ENCODE results near the gene TEAD1. TPM values are rescaled to one million over a fixed set of nuclear protein-coding genes. Genes with fewer than 3 reads are reported as not detected.

Gene TEAD1
- total RNA-seq, 8 experiments from 2014 or later, result 18.0 to 125 (median 40.2) TPM

GRCh38 chr11:12671370-12671769 lies 2.9 kb upstream of the TEAD1 start:
- H3K27ac ChIP-seq, result no peak overlapping the region
- H3K4me3 ChIP-seq, result no peak overlapping the region
- 68 to 100% (median 88%) methylated on average over 1 to 6 of the region's 6 CpGs; no CpG with 5 or more reads in 1 of the 10 experiments for WGBS, 10 experiments
- H3K4me1 ChIP-seq (replicated peaks in 1 of 2), result no peaks in the 10 kb centered on the region
- in situ Hi-C loops (cut with MboI; ENCODE audit: low pct_unique_long_range_greater_than_20kb in 2 of 9, low sequenced_read_pairs in 9 of 9, unreplicated experiment in 9 of 9), result loop anchor here in 1 of 9 experiments (25.0 kb wide), 1 partner anchor 284 kb away; the partner anchor contains the start of gene PARVA
- ATAC-seq (replicated peaks in 6 of 8), result no peak

DNA sequence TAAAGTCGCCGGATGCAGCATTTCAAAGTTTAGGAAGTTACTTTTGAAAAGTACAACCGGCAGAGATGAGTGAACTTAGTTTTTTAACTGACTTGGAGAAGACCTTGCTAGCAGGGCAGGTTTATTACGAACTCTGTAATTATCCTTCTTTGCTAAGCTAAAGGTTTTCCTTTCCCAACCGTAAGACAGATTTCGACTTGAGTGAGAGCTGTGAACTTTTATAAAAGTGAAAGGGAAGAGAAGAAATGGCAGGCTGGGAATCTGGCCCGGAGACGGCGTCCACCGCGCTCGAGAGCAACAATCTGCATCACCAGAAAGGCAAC lies 659 bp upstream of the TEAD1 start:
- Histone ChIP-seq H3K4me3 (peak overlapping the region; percentile 67 to 97 (median 82)), H3K27ac (peak overlapping the region in 1 of 2 donors; percentile 37), H3K4me1 (replicated peaks in 1 of 2) (peaks cover 5 to 14% of the 10 kb centered on the region in 2 donors)
- WGBS, 10 experiments, result 3 to 66% (median 14%) methylated on average over 3 to 11 of the region's 12 CpGs
- peak in 5 of 8 experiments; percentile 8 to 24 (median 16) for ATAC-seq (replicated peaks in 6 of 8)
- in situ Hi-C loops (cut with MboI; ENCODE audit: low pct_unique_long_range_greater_than_20kb in 2 of 9, low sequenced_read_pairs in 9 of 9, unreplicated experiment in 9 of 9), result loop anchor here in 1 of 9 experiments (25.0 kb wide), 1 partner anchor 286 kb away; the partner anchor contains the start of gene PARVA

GRCh38 chr11:12674571-12674935 lies 332 bp downstream of the TEAD1 start:
- H3K4me3 ChIP-seq, result peak overlapping the region; percentile 67 to 97 (median 82)
- in situ Hi-C loops (cut with MboI; ENCODE audit: low pct_unique_long_range_greater_than_20kb in 2 of 9, low sequenced_read_pairs in 9 of 9, unreplicated experiment in 9 of 9), result loop anchor here in 1 of 9 experiments (25.0 kb wide), 1 partner anchor 287 kb away; the partner anchor contains the start of gene PARVA
- H3K27ac ChIP-seq, result peak overlapping the region; percentile 52 to 58
- whole genome bisulfite sequencing, 10 experiments, result no CpG with 5 or more reads among the region's 46 CpGs
- peak; percentile 38 to 67 (median 58) for ATAC-seq (replicated peaks in 6 of 8)
- peaks cover 14 to 21% of the 10 kb centered on the region in 2 donors for H3K4me1 ChIP-seq (replicated peaks in 1 of 2)

GRCh38 chr11:12674936-12675696 lies 895 bp downstream of the TEAD1 start:
- H3K27ac ChIP-seq, result peak overlapping the region in 1 of 2 donors; percentile 58
- ATAC-seq (replicated peaks in 6 of 8), result peak; percentile 2 to 30 (median 20)

GRCh38 chr11:12675951-12676711 lies 1.9 kb downstream of the TEAD1 start:
- 0 to 24% (median 0%) methylated on average over 1 to 8 of the region's 11 CpGs for WGBS, 10 experiments
- no peak for ATAC-seq (replicated peaks in 6 of 8)
- Histone ChIP-seq H3K4me1 (replicated peaks in 1 of 2) (peaks cover 21 to 35% of the 10 kb centered on the region in 2 donors), H3K27ac (no peak overlapping the region), H3K4me3 (peak overlapping the region; percentile 67 to 97 (median 82))
- in situ Hi-C loops (cut with MboI; ENCODE audit: low pct_unique_long_range_greater_than_20kb in 2 of 9, low sequenced_read_pairs in 9 of 9, unreplicated experiment in 9 of 9), result loop anchor here in 4 of 9 experiments (25.0 kb wide), 2 partner anchors 186 to 211 kb away; no protein-coding TSS in a partner anchor

More at GRCh38 chr11:12674936-12675696, 895 bp downstream of the TEAD1 start:
- in situ Hi-C loops (cut with MboI; ENCODE audit: low pct_unique_long_range_greater_than_20kb in 2 of 9, low sequenced_read_pairs in 9 of 9, unreplicated experiment in 9 of 9), result loop anchor here in 4 of 9 experiments (25.0 kb wide), 3 partner anchors 187 to 288 kb away; partner anchors contain the start of gene PARVA (in 1 of the 4)
- H3K4me3 ChIP-seq, result peak overlapping the region; percentile 67 to 97 (median 82)
- 0 to 25% (median 0%) methylated on average over 2 to 11 of the region's 81 CpGs for WGBS, 10 experiments
- H3K4me1 ChIP-seq (replicated peaks in 1 of 2), result peaks cover 14 to 27% of the 10 kb centered on the region in 2 donors

DNA sequence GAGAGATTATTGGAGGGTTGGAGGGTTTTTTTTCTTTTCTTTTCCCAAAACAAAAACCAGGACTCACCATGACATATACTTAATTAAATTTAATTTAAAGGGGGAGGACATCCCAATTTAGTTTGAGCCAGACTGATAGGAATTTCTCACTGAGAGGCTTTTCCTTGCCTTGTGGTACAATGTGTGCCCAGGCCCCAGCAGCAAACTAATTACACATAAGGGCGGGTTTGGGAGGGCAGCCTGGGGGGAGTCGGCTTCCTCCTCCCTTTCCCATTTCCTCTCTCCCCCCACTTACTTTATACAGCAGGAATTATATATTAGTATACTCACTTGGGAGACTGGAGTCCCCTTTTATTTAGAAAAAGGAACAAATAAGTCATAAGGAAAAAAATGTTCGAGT lies 2.9 kb downstream of the TEAD1 start:
- 0 to 100% (median 15%) methylated on average over 1 to 2 of the region's 3 CpGs; no CpG with 5 or more reads in 4 of the 10 experiments for WGBS, 10 experiments
- H3K4me1 ChIP-seq (replicated peaks in 1 of 2), result peaks cover 31 to 42% of the 10 kb centered on the region in 2 donors
- ATAC-seq (replicated peaks in 6 of 8), result no peak
- no peak overlapping the region for H3K27ac ChIP-seq
- peak overlapping the region; percentile 67 to 97 (median 82) for H3K4me3 ChIP-seq
- in situ Hi-C loops (cut with MboI; ENCODE audit: low pct_unique_long_range_greater_than_20kb in 2 of 9, low sequenced_read_pairs in 9 of 9, unreplicated experiment in 9 of 9), result loop anchor here in 4 of 9 experiments (25.0 kb wide), 2 partner anchors 185 to 210 kb away; no protein-coding TSS in a partner anchor

GRCh38 chr11:12678092-12678491 lies 3.9 kb downstream of the TEAD1 start:
- H3K4me3 ChIP-seq, result peak overlapping the region in 2 of 5 donors; percentile 5 to 97
- WGBS, 10 experiments, result 0 to 77% (median 44%) methylated on average over 1 to 3 of the region's 3 CpGs; no CpG with 5 or more reads in 2 of the 10 experiments
- no peak for ATAC-seq (replicated peaks in 6 of 8)
- peaks cover 39 to 42% of the 10 kb centered on the region in 2 donors for H3K4me1 ChIP-seq (replicated peaks in 1 of 2)
- in situ Hi-C loops (cut with MboI; ENCODE audit: low pct_unique_long_range_greater_than_20kb in 2 of 9, low sequenced_read_pairs in 9 of 9, unreplicated experiment in 9 of 9), result loop anchor here in 4 of 9 experiments (25.0 kb wide), 2 partner anchors 184 to 209 kb away; no protein-coding TSS in a partner anchor
- no peak overlapping the region for H3K27ac ChIP-seq

GRCh38 chr11:12678991-12679390 lies 4.8 kb downstream of the TEAD1 start:
- no peak overlapping the region for H3K27ac ChIP-seq
- H3K4me1 ChIP-seq (replicated peaks in 1 of 2), result peaks cover 45 to 48% of the 10 kb centered on the region in 2 donors
- in situ Hi-C loops (cut with MboI; ENCODE audit: low pct_unique_long_range_greater_than_20kb in 2 of 9, low sequenced_read_pairs in 9 of 9, unreplicated experiment in 9 of 9), result loop anchor here in 4 of 9 experiments (25.0 kb wide), 2 partner anchors 183 to 208 kb away; no protein-coding TSS in a partner anchor
- H3K4me3 ChIP-seq, result no peak overlapping the region
- ATAC-seq (replicated peaks in 6 of 8), result no peak
- 0 to 74% (median 34%) methylated on average over 2 to 5 of the region's 5 CpGs; no CpG with 5 or more reads in 3 of the 10 experiments for WGBS, 10 experiments

- Histone ChIP-seq H3K4me3 (no peak overlapping the region), H3K4me1 (replicated peaks in 1 of 2) (peaks cover 48 to 53% of the 10 kb centered on the region in 2 donors), H3K27ac (no peak overlapping the region)
- in situ Hi-C loops (cut with MboI; ENCODE audit: low pct_unique_long_range_greater_than_20kb in 2 of 9, low sequenced_read_pairs in 9 of 9, unreplicated experiment in 9 of 9), result loop anchor here in 4 of 9 experiments (25.0 kb wide), 2 partner anchors 183 to 208 kb away; no protein-coding TSS in a partner anchor
- ATAC-seq (replicated peaks in 6 of 8), result peak in 1 of 8 experiments; percentile 3
These were observed 5.2 kb downstream of the TEAD1 start for GRCh38 chr11:12679471-12679870.

DNA sequence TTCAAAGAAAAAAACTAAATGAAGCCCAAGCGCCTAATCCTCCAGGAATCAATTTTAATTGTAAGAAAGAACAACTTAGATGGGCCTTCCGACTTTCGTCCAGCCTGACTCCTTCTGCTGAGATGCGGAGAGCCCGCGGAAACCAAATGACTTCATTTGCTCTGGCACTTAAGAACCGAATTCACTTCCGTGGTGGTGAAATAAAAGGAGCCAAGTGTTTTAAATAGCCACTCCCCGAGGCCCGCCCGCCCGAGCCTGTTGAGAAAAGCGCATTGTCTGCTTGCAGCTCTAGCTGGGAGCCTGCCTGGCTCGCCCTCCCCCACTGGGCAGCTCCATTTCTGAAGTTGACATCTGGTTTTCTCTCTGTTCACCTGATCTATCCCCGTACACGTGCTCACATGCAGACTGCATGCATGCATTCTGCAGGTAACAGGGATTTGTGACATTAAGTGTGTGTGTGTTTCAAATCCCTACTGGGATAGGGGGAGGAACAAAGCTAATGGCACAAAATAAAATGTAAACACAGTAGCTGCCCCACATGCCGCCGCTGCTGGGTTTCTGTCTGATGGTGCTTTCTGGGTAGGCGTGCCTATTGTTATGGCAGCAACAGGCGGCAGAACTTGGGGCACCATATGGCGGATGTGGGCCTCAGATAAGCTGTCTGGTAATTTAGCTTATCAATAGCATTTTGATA lies 6.2 kb downstream of the TEAD1 start:
- in situ Hi-C loops (cut with MboI; ENCODE audit: low pct_unique_long_range_greater_than_20kb in 2 of 9, low sequenced_read_pairs in 9 of 9, unreplicated experiment in 9 of 9), result loop anchor here in 4 of 9 experiments (25.0 kb wide), 2 partner anchors 182 to 207 kb away; no protein-coding TSS in a partner anchor
- ATAC-seq (replicated peaks in 6 of 8), result peak; percentile 73 to 92 (median 90)
- 0 to 33% (median 3%) methylated on average over 1 to 10 of the region's 21 CpGs; no CpG with 5 or more reads in 1 of the 10 experiments for WGBS, 10 experiments
- Histone ChIP-seq H3K4me1 (replicated peaks in 1 of 2) (peaks cover 54 to 61% of the 10 kb centered on the region in 2 donors), H3K4me3 (peak overlapping the region in 4 of 5 donors; percentile 12 to 17 (median 16)), H3K27ac (no peak overlapping the region)

DNA sequence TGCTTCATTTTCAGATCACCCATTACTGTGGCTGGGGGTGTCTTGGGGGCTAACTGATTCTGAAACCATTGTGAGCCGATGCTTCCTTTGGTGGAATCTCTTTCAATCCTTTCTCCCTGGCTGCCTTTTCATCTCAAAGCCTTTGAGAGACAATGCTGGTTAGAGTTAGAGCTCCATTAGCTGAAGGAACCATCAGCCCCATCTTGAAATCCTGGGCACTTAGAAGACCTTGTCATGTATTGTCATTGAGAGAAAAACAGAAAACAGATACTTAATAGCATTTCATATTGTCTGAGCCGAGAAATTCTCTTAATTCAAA lies 6.7 kb downstream of the TEAD1 start:
- H3K27ac ChIP-seq, result no peak overlapping the region
- H3K4me1 ChIP-seq (replicated peaks in 1 of 2), result peaks cover 54 to 64% of the 10 kb centered on the region in 2 donors
- peak overlapping the region in 3 of 5 donors; percentile 14 to 17 (median 17) for H3K4me3 ChIP-seq
- WGBS, 10 experiments, result 8 to 95% (median 59%) methylated on average over 1 to 2 of the region's 2 CpGs; no CpG with 5 or more reads in 2 of the 10 experiments
- in situ Hi-C loops (cut with MboI; ENCODE audit: low pct_unique_long_range_greater_than_20kb in 2 of 9, low sequenced_read_pairs in 9 of 9, unreplicated experiment in 9 of 9), result loop anchor here in 4 of 9 experiments (25.0 kb wide), 2 partner anchors 181 to 206 kb away; no protein-coding TSS in a partner anchor
- no peak for ATAC-seq (replicated peaks in 6 of 8)

- Histone ChIP-seq H3K4me1 (replicated peaks in 1 of 2) (peaks cover 54 to 68% of the 10 kb centered on the region in 2 donors), H3K4me3 (no peak overlapping the region), H3K27ac (no peak overlapping the region)
- 80 to 100% (median 100%) methylated on average over 2 to 4 of the region's 4 CpGs; no CpG with 5 or more reads in 7 of the 10 experiments for WGBS, 10 experiments
- ATAC-seq (replicated peaks in 6 of 8), result no peak
- in situ Hi-C loops (cut with MboI; ENCODE audit: low pct_unique_long_range_greater_than_20kb in 2 of 9, low sequenced_read_pairs in 9 of 9, unreplicated experiment in 9 of 9), result loop anchor here in 4 of 9 experiments (25.0 kb wide), 2 partner anchors 181 to 206 kb away; no protein-coding TSS in a partner anchor
These were observed 7.2 kb downstream of the TEAD1 start for GRCh38 chr11:12681466-12681865.

All from motor neuron (in vitro differentiated cells).